Right renal pelvis (tissue), 4 donors: ENCODE results near the gene PRPF38B. TPM values are rescaled to one million over a fixed set of nuclear protein-coding genes. Genes with fewer than 3 reads are reported as not detected.
A peak's percentile ranks its signal among the peaks of the same experiment; 100 is the strongest.
"Not testable (repeated sequence)": the region's sequence is repeated elsewhere in the genome, so short reads cannot be mapped to it uniquely, and the experiment has no call there.

Experiments used
- DNase-seq, 4 donors: peaks; one replicate each; pipeline ENCODE4 v3.0.0-alpha.2; 2013; ENCODE audit warnings: low read depth in 4 of 4, low spot score in 3 of 4, missing footprints in 1 of 4
- polyA plus RNA-seq, 4 donors: library from polyadenylated mRNA; unstranded; fragments of 120-200 nt; gene quantifications; one replicate each; pipeline ENCODE4 v1.2.1, GENCODE V29; 2013; ENCODE audit not compliant: insufficient read length in 4 of 4

PRPF38B gene
- polyA plus RNA-seq, 4 donors, result 65.1 to 87.5 (median 69.8) TPM

DNA sequence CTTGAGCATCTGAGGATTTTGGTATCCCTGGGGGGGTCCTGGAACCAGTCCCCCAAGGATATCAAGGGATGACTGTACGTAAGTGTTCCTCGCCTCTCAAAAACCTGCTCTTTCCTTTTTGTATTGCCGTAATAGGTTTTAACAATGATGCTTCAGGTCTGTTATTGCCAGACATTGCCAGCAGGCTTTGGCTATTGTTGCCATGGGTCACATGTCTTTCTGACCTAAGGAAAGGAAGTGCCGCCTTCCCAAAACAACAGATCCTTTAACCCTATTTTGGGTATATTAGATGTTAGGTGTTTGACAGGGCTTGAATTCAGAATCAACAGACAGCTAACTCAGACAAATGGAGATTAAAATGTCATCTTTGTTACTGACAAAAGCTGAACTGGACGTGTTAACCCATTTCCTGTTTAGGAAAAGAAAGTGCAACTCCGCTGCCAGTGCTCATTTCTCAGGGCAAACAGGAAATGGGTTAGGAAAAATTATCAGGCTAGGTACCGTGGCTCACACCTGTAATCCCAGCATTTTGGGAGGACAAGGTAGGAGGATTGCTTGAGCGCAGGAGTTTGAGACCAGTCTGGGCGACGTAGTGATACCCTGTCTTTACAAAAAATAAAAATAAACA, 12.4 kb upstream of the PRPF38B start:
- no peak for DNase-seq

DNA sequence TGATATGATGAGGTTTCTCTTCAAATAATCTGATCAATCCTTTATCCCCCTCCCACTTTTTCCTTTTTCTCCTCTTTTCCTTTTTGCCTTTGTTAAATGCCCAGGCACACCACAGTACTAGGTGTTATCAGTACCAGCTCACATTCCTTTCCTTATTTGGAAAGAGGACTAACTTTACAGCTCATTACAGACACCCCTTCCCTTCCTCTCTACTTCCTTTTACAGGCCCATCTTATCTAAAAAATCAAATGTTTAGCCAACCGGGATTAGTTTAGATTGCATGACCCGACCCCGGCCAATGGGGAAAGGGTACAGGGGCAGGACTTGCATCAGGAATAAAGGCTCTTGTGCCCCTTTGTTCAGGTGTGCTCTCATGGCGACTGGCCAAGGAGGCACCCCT, 10.4 kb upstream of the PRPF38B start:
- not testable (repeated sequence) for DNase-seq

DNA sequence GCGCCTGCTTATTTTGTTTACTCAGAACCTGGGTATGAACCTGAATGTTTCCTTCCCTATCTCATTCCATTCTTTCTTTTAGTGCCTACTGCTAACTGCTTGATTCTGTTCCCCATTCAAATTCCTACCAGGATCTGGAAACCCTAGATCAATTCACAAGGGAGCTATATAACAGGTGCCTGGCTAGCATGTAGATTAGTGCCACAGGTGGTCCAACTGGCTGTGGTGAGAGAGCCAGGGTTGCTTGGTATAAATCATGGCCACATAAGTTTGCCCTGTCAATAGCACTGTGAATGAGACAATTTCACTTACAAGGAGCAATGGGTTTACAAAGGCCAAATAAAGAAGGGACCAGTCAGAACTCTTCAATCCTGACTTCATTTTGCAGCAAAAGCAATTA, 6.6 kb upstream of the PRPF38B start:
- no peak for DNase-seq

DNA sequence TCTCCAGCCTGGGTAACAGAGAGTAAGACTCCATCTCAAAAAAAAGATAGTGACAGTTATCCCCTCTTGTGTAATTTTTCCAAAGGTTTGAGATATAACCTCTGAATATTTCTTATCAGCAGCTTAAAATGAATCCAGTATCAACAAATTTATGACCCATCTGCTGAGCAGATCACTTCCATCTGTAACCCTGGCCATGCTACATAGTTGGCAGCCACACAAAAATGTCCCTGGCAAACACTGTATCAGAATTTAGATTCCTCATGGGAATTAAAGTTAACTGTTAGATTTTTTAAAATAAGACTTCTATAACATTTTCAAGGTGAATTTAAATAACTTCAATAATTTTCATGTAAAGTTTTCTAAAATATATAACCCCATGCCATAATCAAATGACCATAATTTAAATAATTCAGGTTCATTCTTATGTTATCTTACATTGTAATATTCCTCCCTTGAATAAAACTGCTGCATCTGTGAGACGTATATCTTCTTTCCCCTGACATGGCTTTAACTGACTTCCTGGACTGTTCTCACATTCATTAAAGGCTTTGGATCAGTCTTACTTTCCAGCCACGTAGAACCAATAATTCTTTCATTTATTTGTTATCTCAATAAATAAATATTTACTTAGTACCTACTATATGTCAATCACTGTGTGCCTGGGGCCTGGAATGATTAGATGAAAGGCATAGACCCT, 5.3 kb upstream of the PRPF38B start:
- DNase-seq, result no peak

DNA sequence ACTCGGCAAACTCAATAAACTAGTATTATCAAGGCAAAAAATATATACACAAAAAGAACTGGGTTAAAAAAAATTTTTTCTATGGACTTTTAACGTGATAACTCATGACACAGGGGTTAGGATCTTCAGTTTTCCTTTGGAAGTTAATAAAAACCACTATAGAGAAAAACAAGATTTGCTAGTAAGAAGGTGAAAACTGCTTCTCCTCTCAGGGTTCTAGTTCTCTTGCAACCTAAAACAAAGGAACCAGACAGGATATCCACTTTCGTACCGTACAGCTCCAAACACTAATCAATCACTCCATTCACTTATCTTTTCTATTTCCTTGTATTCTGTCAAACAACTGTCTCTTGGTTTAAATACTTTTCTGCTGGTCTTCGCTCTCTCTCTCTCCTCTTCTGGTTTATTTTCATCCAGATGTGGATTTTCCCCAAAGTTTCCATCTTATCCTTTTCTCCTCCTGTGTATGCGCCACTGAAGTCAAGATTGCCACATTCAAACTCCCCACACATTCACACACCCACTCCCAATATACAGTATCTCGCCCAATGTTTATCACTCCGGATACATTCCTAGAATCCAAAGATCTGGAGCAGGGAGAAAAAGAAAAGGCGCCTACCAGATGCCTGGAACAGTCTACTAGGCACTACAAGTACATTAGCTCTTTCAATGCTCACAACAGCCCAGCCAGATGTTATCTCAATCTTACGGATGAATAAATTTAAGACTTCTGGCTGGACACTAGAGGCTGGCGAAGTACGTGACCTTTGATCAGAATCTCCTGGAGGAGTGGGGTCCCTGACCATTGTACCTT, 775 bp upstream of the PRPF38B start:
- DNase-seq, result peak in 1 of 4 donors; percentile 39

DNA sequence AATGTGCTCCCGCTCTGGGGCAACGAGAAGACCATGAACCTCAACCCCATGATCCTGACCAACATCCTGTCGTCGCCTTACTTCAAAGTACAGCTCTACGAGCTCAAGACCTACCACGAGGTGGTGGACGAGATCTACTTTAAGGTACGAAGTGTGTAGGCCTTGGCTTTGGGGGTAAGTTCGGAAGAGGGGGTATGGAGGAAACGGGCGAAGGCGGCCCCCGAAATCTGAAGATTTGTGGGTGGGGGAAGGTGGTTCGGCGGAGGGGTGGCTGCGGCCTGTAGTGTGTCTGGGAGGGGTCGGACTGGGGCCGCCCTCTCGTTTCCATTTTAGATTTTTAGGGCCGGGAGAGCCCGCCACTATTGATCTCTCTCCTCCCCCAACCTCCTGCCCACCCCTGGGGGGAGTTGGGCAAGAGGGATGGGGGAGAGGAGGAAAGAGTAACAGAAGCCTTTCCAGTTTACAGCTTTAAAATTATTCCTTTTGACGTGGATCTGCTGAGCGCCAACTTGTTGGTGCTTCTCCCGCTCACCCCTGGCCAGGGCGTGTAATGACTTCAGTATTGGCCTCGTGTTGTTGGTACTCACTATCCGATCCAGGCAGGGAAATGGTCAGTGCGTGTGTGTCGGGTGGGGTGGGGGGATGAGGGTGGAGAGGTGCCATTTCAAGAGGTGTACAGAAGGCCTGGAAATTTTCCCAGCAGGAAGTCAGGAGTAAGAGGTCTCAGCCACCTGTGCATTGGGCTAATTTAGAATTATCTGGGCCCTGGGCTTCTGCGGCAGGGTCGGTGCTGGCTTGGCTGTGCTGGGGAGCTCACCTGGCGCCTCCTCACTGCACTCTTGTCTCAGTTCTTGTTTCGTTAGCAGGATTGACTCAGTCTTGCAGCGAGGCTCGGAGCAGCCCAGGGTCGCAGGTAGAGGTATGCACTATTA, 880 bp downstream of the PRPF38B start:
- DNase-seq, result peak; percentile 53 to 72 (median 60)

DNA sequence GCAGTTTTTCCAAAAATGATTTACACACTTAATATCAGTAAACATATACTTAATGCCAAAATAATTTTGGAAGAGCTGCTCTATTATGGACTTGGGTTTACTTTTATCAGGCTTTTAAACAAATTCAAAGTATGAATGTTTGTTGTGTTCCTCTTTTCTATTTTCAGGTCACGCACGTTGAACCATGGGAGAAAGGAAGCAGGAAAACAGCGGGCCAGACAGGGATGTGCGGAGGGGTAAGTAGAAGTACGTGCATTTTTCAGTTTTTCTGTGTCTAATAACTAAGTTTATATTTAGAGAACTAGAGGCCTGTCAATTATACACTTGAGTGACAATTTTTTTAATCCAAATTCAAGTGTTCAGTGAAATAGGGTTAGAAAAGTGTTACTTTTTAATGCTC, 3.4 kb downstream of the PRPF38B start:
- DNase-seq, result no peak

DNA sequence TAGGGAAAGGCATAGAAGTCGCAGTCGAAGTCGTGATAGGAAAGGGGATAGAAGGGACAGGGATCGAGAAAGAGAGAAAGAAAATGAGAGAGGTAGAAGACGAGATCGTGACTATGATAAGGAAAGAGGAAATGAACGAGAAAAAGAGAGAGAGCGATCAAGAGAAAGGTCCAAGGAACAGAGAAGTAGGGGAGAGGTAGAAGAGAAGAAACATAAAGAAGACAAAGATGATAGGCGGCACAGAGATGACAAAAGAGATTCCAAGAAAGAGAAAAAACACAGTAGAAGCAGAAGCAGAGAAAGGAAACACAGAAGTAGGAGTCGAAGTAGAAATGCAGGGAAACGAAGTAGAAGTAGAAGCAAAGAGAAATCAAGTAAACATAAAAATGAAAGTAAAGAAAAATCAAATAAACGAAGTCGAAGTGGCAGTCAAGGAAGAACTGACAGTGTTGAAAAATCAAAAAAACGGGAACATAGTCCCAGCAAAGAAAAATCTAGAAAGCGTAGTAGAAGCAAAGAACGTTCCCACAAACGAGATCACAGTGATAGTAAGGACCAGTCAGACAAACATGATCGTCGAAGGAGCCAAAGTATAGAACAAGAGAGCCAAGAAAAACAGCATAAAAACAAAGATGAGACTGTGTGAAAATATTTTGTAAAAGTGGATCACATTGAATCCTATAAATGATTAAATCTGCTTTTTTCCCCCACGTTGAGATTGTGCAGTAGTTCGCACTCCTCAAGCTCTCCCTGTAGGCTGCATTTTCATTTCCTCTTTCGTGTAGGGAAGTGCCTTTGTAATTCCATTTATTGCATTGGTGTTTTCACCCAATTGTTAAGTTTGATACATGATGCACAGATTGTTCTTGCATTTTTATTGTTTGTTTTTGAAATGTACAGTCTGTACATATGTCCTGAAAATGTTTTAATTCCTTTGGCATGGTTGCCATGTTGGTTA, 7.5 kb downstream of the PRPF38B start:
- DNase-seq, result no peak

DNA sequence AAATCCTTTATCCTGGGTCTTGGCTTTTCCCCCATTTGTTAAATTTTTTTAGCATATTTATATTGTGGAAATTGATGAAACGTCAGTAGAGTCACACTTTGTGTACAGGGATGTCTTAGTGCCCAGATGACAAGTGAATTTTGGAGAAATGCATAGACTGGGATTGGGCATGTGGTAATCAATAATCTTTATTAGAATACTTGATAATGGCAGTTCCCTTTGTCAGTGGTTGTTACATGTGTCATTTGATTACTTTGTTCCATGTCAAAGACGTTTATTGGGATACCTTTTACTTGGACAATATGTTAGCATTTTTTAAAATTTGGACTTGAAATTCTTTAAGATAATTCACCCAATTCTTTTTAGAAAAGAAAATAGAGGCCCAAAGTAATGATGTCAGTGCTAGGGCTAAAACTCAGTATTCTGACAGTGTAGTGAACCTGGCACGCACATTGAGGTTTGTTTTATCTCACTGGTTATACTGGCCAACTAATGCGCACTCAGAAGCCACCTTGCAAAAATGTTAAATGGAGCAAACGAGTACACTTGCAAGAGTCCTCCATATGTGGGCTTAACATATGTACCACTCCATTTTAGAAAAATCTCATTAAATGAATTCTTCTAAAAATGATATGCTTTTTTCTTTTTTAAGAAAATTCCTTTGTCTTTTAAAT, 9.2 kb downstream of the PRPF38B start:
- DNase-seq, result no peak

DNA sequence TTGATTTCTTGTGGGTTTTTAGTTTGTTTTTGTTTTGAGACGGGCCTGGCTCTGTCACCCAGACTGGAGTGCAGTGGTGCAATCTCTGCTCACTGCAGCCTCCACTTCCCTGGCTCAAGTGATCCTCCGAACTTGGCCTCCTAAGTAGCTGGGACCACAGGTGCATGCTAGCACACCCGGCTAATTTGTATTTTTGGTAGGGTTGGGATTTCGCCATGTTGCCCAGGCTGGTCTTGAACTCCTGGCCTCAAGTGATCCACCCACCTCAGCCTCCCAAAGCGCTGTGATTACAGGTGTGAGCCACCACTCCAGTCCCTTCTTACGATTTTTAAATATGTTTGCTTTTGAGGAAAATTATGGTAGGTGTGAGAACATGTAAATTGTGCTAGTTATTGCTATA, 10.0 kb downstream of the PRPF38B start:
- DNase-seq, result not testable (repeated sequence)

DNA sequence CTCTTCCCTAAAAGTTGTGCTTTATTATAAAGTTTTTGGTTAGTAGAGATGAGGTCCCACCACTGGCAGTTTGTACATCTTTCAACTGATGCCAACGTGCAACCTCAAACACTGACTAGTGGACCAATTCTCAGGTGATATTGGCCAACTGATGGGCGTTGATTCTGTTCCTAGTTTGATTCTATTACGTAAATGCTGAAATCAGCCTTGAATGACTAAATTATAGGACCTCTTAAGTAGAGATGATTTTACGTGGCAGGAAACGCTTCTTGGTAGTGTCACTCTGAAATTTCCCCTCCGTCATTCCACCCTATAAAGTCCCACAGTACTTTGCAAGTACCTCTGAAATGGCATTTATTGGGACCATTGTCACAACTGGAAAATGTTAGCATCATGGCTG, 11.8 kb downstream of the PRPF38B start:
- no peak for DNase-seq

DNA sequence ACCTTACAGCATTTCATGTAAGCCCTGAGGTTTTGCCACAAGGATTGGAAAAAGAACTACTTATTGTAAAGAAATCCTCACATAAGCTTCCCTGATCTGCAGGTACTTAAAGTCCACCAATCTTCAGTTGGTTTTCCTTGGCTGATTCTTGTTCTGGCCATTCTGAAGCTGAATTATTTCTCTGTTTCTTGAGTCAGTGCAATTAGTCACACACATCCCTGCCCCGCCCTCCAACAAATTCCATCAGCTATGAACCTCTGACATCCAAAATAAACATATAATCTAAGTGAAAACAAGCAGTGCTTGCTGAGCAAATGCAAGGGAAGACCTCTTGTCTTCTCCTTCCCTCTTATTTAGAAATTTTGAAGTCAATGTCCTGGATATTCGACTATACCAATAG, 12.4 kb downstream of the PRPF38B start:
- no peak for DNase-seq

DNA sequence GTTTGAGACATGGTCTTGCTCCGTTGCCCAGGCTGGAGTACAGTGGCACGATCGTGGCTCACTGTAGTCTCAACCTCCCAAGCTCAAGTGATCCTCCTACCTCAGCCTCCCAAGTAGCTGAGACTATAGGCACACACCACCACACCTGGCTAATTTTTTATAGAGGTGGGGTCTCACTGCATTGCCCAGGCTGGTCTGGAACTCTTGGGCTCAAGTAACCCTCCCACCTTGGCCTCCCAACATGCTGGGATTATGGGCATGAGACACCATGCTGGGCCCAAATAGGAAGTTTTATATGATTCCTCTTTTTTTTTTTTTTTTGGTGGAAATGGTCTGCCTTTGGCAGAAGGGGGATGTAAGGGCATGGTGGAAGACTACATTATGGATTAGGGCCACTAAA, 14.5 kb downstream of the PRPF38B start:
- DNase-seq, result no peak

DNA sequence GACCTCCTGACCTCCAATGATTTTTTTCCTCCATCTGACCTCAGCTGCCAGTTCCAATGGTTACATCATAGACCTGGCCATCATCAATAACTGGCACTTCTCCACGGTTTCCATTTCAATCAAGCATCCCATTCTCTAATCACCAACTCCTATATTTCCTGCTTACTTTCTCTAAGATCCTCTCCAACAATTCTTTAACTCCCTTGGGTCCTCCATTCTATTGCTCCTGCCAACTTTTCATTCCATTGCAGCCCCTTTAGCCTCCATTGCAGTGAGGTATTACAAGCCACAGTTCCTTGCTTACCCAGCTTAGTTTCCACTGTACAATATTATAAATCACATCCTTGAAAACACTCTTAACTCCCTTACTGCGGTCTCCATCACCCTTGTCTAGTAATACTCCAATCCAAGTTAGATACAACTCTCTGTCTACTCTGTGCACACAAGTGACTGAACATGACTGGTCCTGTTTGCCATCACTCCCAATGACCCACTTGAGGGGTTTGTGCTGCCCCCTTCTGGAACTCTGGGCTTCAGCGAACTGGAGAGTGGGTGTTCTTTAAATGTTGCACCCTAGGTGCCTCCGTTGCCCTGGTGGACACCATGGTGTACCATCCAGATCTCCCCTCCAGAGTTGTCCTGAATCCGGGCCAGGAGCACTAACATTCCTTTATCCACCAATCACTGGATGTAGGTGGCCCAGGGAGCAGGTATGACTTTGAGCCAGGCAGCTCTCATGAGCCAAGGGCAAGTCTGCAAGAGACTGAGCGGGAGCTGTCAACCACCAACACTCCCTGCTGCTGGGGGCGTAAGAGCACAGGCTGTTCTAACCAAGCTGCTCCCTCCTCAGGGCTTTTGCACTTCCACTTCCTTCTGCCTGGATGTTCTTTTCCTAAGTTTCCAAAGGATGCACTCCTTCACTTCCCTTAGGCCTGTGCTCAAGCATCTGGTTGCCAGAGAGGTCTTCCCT, 16.9 kb downstream of the PRPF38B start:
- DNase-seq, result no peak

DNA sequence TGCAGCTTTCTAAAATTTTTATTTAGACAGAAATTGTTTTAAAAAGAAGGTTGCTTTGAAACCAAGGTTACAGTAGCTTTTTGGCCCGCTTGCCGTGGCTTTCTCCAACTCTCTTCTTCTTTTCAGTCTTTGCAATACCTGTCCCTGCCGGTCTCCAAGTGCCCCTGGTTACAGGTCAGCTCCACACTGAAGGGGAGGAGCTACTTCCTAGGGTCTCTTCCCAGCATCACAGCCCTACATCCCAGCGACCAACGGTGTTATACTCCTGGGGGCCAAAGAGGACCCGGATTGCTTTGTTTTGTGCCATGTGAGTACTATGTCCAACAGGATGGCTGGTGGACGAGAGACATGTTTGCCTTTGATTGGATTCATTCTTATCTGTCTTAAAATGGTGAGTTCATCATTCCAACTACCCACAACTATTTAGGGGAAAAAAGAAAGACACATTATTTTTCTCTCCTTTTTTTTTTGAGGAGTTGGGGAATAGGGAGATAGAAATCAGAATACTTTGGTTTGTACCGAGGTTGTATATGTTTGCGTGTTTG, 20.6 kb downstream of the PRPF38B start, which contains the start of gene FNDC7:
Gene FNDC7 (plus strand): TSS at position 303 of the 545 bp plus-strand sequence. CDS start 26 bp downstream, at position 329.
- no peak for DNase-seq

DNA sequence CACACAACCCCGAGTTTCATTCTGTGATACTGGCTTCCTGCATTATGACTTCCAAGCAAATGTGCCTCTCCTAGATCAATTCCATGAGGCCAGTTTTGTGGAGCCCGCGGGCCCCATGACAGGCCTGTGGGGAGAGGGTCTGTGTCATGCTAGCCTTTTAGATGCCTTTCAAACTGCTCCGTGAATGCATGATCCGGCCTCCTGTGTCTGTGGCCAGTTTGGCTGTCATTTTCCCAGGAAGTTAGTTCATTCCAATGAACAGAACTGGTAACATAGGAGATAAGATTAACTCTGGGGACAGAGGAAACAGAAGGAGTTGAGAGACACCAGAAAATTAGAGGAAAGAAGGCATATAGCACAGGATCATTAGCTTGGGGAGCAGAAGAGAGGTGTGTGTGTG, 23.8 kb downstream of the PRPF38B start:
- DNase-seq, result no peak
